Middle frontal gyrus (tissue), 1 donor: ENCODE results near the gene RPTOR.
A peak's percentile ranks its signal among the peaks of the same experiment; 100 is the strongest.

Experiments used
- DNase-seq: peaks from one replicate; pipeline ENCODE4 v3.0.0-alpha.2; 2015; ENCODE audit warnings: low spot score; ENCODE audit errors: extremely low spot score

The RPTOR gene

GRCh38 chr17:80987941-80988461, 443.4 kb downstream of the RPTOR start:
- no peak for DNase-seq

GRCh38 chr17:80989586-80989913, 444.9 kb downstream of the RPTOR start:
- DNase-seq: no peak

GRCh38 chr17:80990921-80991644, 446.4 kb downstream of the RPTOR start:
- no peak for DNase-seq

- peak; percentile 52 for DNase-seq
These were observed 447.0 kb downstream of the RPTOR start, which contains the start of gene CHMP6 for GRCh38 chr17:80991645-80992076. CHMP6 (plus strand) TSS chr17:80991841; CDS start chr17:80991919, 78 bp downstream.

GRCh38 chr17:80992077-80992947, 447.7 kb downstream of the RPTOR start:
- DNase-seq: no peak

GRCh38 chr17:80992948-80993624, 448.4 kb downstream of the RPTOR start:
- no peak for DNase-seq

- DNase-seq: no peak
These were observed 450.5 kb downstream of the RPTOR start for GRCh38 chr17:80995131-80995530.

- no peak for DNase-seq
These were observed 452.0 kb downstream of the RPTOR start for GRCh38 chr17:80996422-80997305.

- no peak for DNase-seq
These were observed 452.9 kb downstream of the RPTOR start for GRCh38 chr17:80997424-80998117.

- no peak for DNase-seq
These were observed 453.6 kb downstream of the RPTOR start for GRCh38 chr17:80998118-80998747.

- DNase-seq: no peak
These were observed 454.3 kb downstream of the RPTOR start for GRCh38 chr17:80998748-80999535.

GRCh38 chr17:80999536-81000333, 455.1 kb downstream of the RPTOR start:
- DNase-seq: no peak

GRCh38 chr17:81000334-81000630, 455.6 kb downstream of the RPTOR start:
- DNase-seq: no peak

GRCh38 chr17:81000631-81001357, 456.2 kb downstream of the RPTOR start:
- no peak for DNase-seq

- DNase-seq: no peak
These were observed 457.4 kb downstream of the RPTOR start for GRCh38 chr17:81002013-81002384.

- no peak for DNase-seq
These were observed 458.0 kb downstream of the RPTOR start for GRCh38 chr17:81002409-81003361.
